Spleen (tissue), 11 donors: ENCODE data around the gene BCKDK. TPM values are rescaled to one million over a fixed set of nuclear protein-coding genes. Genes with fewer than 3 reads are reported as not detected.
"Not testable (repeated sequence)": the region's sequence is repeated elsewhere in the genome, so short reads cannot be mapped to it uniquely, and the experiment has no call there.

Source experiments
- DNase-seq: peaks from one replicate; pipeline ENCODE4 v3.0.0-alpha.2; 2020
- H3K27ac ChIP-seq, 8 donors: fragments of 200-600 bp; sonication (generic) in 7 of 8; 1 replicate in 4 of 8; 2 replicates in 4 of 8; pipeline versions ENCODE4 v1.5.0 to v1.8.0; 2016 to 2021; ENCODE audit warnings: inconsistent platforms in 4 of 8, mild to moderate bottlenecking in 4 of 8, moderate library complexity in 1 of 8
- H3K27me3 ChIP-seq, 7 donors: fragments of 200-600 bp; sonication (generic) in 6 of 7; replicated peaks in 1 of 7; 1 replicate in 4 of 7; 2 replicates in 3 of 7; pipeline versions ENCODE4 v1.5.0 to v1.8.0; 2016 to 2021; ENCODE audit warnings: inconsistent platforms in 3 of 7, mild to moderate bottlenecking in 1 of 7
- H3K36me3 ChIP-seq, 6 donors: fragments of 200-600 bp; sonication (generic) in 5 of 6; 1 replicate in 4 of 6; 2 replicates in 2 of 6; pipeline versions ENCODE4 v1.5.0 to v1.8.0; 2016 to 2021; ENCODE audit warnings: inconsistent platforms in 2 of 6
- H3K4me1 ChIP-seq, 6 donors: fragments of 200-600 bp; sonication (generic) in 5 of 6; 1 replicate in 3 of 6; 2 replicates in 3 of 6; pipeline versions ENCODE4 v1.5.0 to v1.8.0; 2016 to 2021; ENCODE audit warnings: inconsistent platforms in 3 of 6
- H3K4me3 ChIP-seq, 8 donors: fragments of 200-600 bp; sonication (generic) in 7 of 8; 1 replicate in 4 of 8; 2 replicates in 4 of 8; pipeline versions ENCODE4 v1.5.0 to v1.8.0; 2016 to 2021; ENCODE audit warnings: inconsistent platforms in 4 of 8, mild to moderate bottlenecking in 4 of 8, moderate library complexity in 2 of 8
- H3K9me3 ChIP-seq, 8 donors: fragments of 200-600 bp; sonication (generic) in 7 of 8; 1 replicate in 4 of 8; 2 replicates in 4 of 8; pipeline versions ENCODE4 v1.5.0 to v1.8.0; 2016 to 2021; ENCODE audit warnings: inconsistent platforms in 4 of 8
- CTCF ChIP-seq, 11 experiments: fragments of 200-600 bp in 7 of 11; fragments of 450-650 bp in 4 of 11; sonication (generic) in 4 of 11; IDR thresholded peaks in 8 of 11; conservative IDR thresholded peaks in 3 of 11; 1 replicate in 7 of 11; 2 replicates in 4 of 11; pipeline versions ENCODE4 v1.4.0 to v1.8.0; 2016 to 2021; ENCODE audit warnings: antibody characterized with exemption in 11 of 11, inconsistent platforms in 4 of 11, mild to moderate bottlenecking in 1 of 11
- POLR2A ChIP-seq, 3 donors: fragments of 450-650 bp; IDR thresholded peaks; one replicate each; pipeline ENCODE4 v1.5.1; 2017; ENCODE audit warnings: antibody characterized with exemption in 3 of 3, mild to moderate bottlenecking in 1 of 3
- POLR2AphosphoS5 ChIP-seq, 3 donors: sonication (generic); formaldehyde crosslinking; IDR thresholded peaks; one replicate each; pipeline ENCODE4 v1.5.1; 2017; ENCODE audit warnings: antibody characterized with exemption in 3 of 3
- WGBS, 5 donors: extraction: QIAGEN DNeasy Blood & Tissue Kit in 3 of 5; methylation state at CpG; one replicate each; pipeline versions ENCODE4 v1.1.5 to v1.1.7; 2013 to 2018; 5-methylcytosine and 5-hydroxymethylcytosine counted together
- intact Hi-C: fragments of 100-400 bp; cut with DNase I; formaldehyde crosslinking; loops from one replicate; pipeline ENCODE4 v1.15.0; 2023; ENCODE audit warnings: low total_unique reads
- polyA plus RNA-seq, 3 donors: library from polyadenylated mRNA; stranded (reverse); fragments of 200-250 nt; gene quantifications; one replicate each; pipeline ENCODE4 v1.2.1, GENCODE V29; 2013
- total RNA-seq, 7 donors: library from RNA; depleted of rRNA in 3 of 7; stranded (reverse); fragments of >200 nt in 3 of 7; fragmentation: NEBNext Ultra II Directional in 4 of 7; extraction: Animal tissue kit (Norgen Biotek cat#: 25700) in 4 of 7; gene quantifications; one replicate each; pipeline versions ENCODE4 v1.1.0 to v1.2.1, GENCODE V29; 2016 to 2021
- donor health status: healthy with polysubstance abuse.
- donor health status: DM: no; HTN: no; CAD: no; lungs with moderate emphysema.
- donor health status: DM: no; HTN: no; CAD: no.
- donor health status: Bipolar disorder and iron deficiency.
- donor health status: healthy.
- donor health status: DM: no; HTN: no; CAD: no.
- donor health status: DM: yes; HTN: yes; CAD: no.

Gene BCKDK
- total and polyA plus RNA-seq, 10 donors: 15.0 to 55.7 (median 39.0) TPM

- Histone ChIP-seq H3K36me3 (peaks cover 0 to 22% (median 13%) of the 10 kb centered on the region in 6 donors), H3K9me3 (no peaks in the 10 kb centered on the region), H3K4me1 (peaks cover 18 to 41% (median 30%) of the 10 kb centered on the region in 6 donors), H3K27me3 (no peaks in the 10 kb centered on the region), H3K4me3 (peak within 1 kb of the TSS; percentile 48 to 84 (median 73)), H3K27ac (peak within 1 kb of the TSS; percentile 67 to 95 (median 89))
- TF ChIP-seq POLR2AphosphoS5 (IDR thresholded peaks at IDR 0.05) (peak; percentile 92 to 95 (median 94)), CTCF (IDR thresholded peaks at IDR 0.05 in 8 of 11, conservative IDR thresholded peaks at IDR 0.05 in 3 of 11) (peak in 4 of 11 experiments; percentile 25 to 34 (median 28)), POLR2A (IDR thresholded peaks at IDR 0.05) (no peak)
- WGBS, 5 donors: 0 to 1% (median 1%) methylated on average over 28 to 69 of the region's 69 CpGs
- DNase-seq: peak; percentile 96
- intact Hi-C loops: loop anchor here (10.0 kb wide), 1 partner anchor 110 kb away; the partner anchor contains the start of gene HSD3B7
Measured at GRCh38 chr16:31094424-31095120, 13.6 kb upstream of the BCKDK start, which contains the start of gene VKORC1. VKORC1 (minus strand) TSS chr16:31094797; CDS start chr16:31094729, 68 bp downstream.

GRCh38 chr16:31099860-31100638, 8.1 kb upstream of the BCKDK start:
- H3K9me3 ChIP-seq: no peaks in the 10 kb centered on the region
- H3K4me1 ChIP-seq: peaks cover 7 to 14% (median 11%) of the 10 kb centered on the region in 6 donors
- intact Hi-C loops: loop anchor here (10.0 kb wide), 1 partner anchor 115 kb away; the partner anchor contains the start of gene HSD3B7
- no peaks in the 10 kb centered on the region for H3K36me3 ChIP-seq
- no peak overlapping the region for H3K4me3 ChIP-seq
- TF ChIP-seq POLR2AphosphoS5 (IDR thresholded peaks at IDR 0.05) (no peak), CTCF (IDR thresholded peaks at IDR 0.05 in 8 of 11, conservative IDR thresholded peaks at IDR 0.05 in 3 of 11) (no peak), POLR2A (IDR thresholded peaks at IDR 0.05) (no peak)
- H3K27ac ChIP-seq: no peak overlapping the region
- 67 to 82% (median 75%) methylated on average over 4 of the region's 4 CpGs for WGBS, 5 donors
- no peaks in the 10 kb centered on the region for H3K27me3 ChIP-seq
- DNase-seq: no peak

- 76 to 86% (median 82%) methylated on average over 13 of the region's 13 CpGs for WGBS, 5 donors
- DNase-seq, H3K36me3 ChIP-seq: not testable (repeated sequence)
Measured at GRCh38 chr16:31100876-31101641, 7.1 kb upstream of the BCKDK start.

GRCh38 chr16:31105677-31106213, 2.4 kb upstream of the BCKDK start:
- WGBS, 5 donors: 10 to 25% (median 15%) methylated on average over 28 to 33 of the region's 33 CpGs
- H3K4me3 ChIP-seq: peak overlapping the region in 3 of 8 donors; percentile 7 to 50 (median 25)
- peaks cover 11 to 44% (median 32%) of the 10 kb centered on the region in 6 donors for H3K4me1 ChIP-seq
- peaks cover 0 to 17% (median 13%) of the 10 kb centered on the region in 6 donors for H3K36me3 ChIP-seq
- TF ChIP-seq POLR2A (IDR thresholded peaks at IDR 0.05) (no peak), CTCF (IDR thresholded peaks at IDR 0.05 in 8 of 11, conservative IDR thresholded peaks at IDR 0.05 in 3 of 11) (peak; percentile 71 to 91 (median 85)), POLR2AphosphoS5 (IDR thresholded peaks at IDR 0.05) (peak; percentile 51 to 86 (median 72))
- peak; percentile 95 for DNase-seq
- peak overlapping the region in 5 of 8 donors; percentile 47 to 83 (median 69) for H3K27ac ChIP-seq
- H3K9me3 ChIP-seq: no peaks in the 10 kb centered on the region
- H3K27me3 ChIP-seq: no peaks in the 10 kb centered on the region
- intact Hi-C loops: no loop called here

More at GRCh38 chr16:31100876-31101641, 7.1 kb upstream of the BCKDK start:
- H3K4me1 ChIP-seq: peaks cover 4 to 11% (median 7%) of the 10 kb centered on the region in 6 donors
- H3K9me3 ChIP-seq, intact Hi-C loops, H3K4me3 ChIP-seq, H3K27me3 ChIP-seq, H3K27ac ChIP-seq: not testable (repeated sequence)
